Peyer's patch (tissue), 4 donors: ENCODE measurements around the gene LEKR1.

Experiments used
- CTCF ChIP-seq, 6 experiments: fragments of 450-650 bp in 4 of 6; fragments of 200-600 bp in 2 of 6; sonication (generic) in 1 of 6; IDR thresholded peaks; one replicate each; pipeline ENCODE4 v1.5.1; 2017 to 2019; ENCODE audit warnings: antibody characterized with exemption in 6 of 6, mild to moderate bottlenecking in 3 of 6, moderate library complexity in 1 of 6
- POLR2A ChIP-seq, 2 donors: fragments of 450-650 bp; IDR thresholded peaks; one replicate each; pipeline ENCODE4 v1.5.1; 2017; ENCODE audit warnings: antibody characterized with exemption in 2 of 2, mild to moderate bottlenecking in 2 of 2, moderate library complexity in 2 of 2

- no peak for TF ChIP-seq CTCF (IDR thresholded peaks at IDR 0.05)
- no peak for TF ChIP-seq POLR2A (IDR thresholded peaks at IDR 0.05)
These were observed 17.1 kb downstream of the LEKR1 start for GRCh38 chr3:156843071-156843808.
